Measurements from ENCODE around the gene DAPP1.

DAPP1 gene

GRCh38 chr4:99859618-99860017 lies 43.0 kb downstream of the DAPP1 start:
- TF ChIP-seq CTCF (IDR thresholded peaks at IDR 0.05), result no peak

GRCh38 chr4:99860521-99860920 lies 43.9 kb downstream of the DAPP1 start:
- TF ChIP-seq CTCF (IDR thresholded peaks at IDR 0.05), result no peak

GRCh38 chr4:99861120-99861905 lies 44.7 kb downstream of the DAPP1 start:
- TF ChIP-seq CTCF (IDR thresholded peaks at IDR 0.05), result no peak

GRCh38 chr4:99863804-99864203 lies 47.2 kb downstream of the DAPP1 start:
- TF ChIP-seq CTCF (IDR thresholded peaks at IDR 0.05), result no peak

- TF ChIP-seq CTCF (IDR thresholded peaks at IDR 0.05), result no peak
Measured at GRCh38 chr4:99868126-99868596, 51.5 kb downstream of the DAPP1 start.

GRCh38 chr4:99872570-99872969 lies 55.9 kb downstream of the DAPP1 start:
- no peak for TF ChIP-seq CTCF (IDR thresholded peaks at IDR 0.05)

GRCh38 chr4:99875071-99875470 lies 58.4 kb downstream of the DAPP1 start:
- TF ChIP-seq CTCF (IDR thresholded peaks at IDR 0.05), result no peak

Data from LNCAP (cell line).